Endothelial cell of hepatic sinusoid (primary cell): ENCODE data around the gene KIF5B.
"Not testable (repeated sequence)": the region's sequence is repeated elsewhere in the genome, so short reads cannot be mapped to it uniquely, and the experiment has no call there.

Experiments
- in situ Hi-C: cut with HindIII; loops from 2 replicates; pipeline ENCODE4 v1.10.0; 2017; ENCODE audit warnings: low sequenced_read_pairs

The KIF5B gene

GRCh38 chr10:32060347-32060746 lies 4.1 kb upstream of the KIF5B start:
- in situ Hi-C loops = no loop called here

- in situ Hi-C loops = no loop called here
These were observed 3.2 kb upstream of the KIF5B start for GRCh38 chr10:32059472-32059871.

GRCh38 chr10:32057036-32057372 lies 779 bp upstream of the KIF5B start:
- in situ Hi-C loops = no loop called here

- in situ Hi-C loops = no loop called here
These were observed 618 bp downstream of the KIF5B start for GRCh38 chr10:32055478-32056135.

GRCh38 chr10:32054094-32054493 lies 2.1 kb downstream of the KIF5B start:
- in situ Hi-C loops = no loop called here

- in situ Hi-C loops = not testable (repeated sequence)
These were observed 2.8 kb downstream of the KIF5B start for GRCh38 chr10:32053392-32053791.

GRCh38 chr10:32051926-32052325 lies 4.3 kb downstream of the KIF5B start:
- in situ Hi-C loops = no loop called here

- in situ Hi-C loops = no loop called here
These were observed 6.0 kb downstream of the KIF5B start for GRCh38 chr10:32050177-32050576.

GRCh38 chr10:32049113-32049512 lies 7.1 kb downstream of the KIF5B start:
- in situ Hi-C loops = no loop called here

- in situ Hi-C loops = no loop called here
These were observed 7.9 kb downstream of the KIF5B start for GRCh38 chr10:32048282-32048681.

- in situ Hi-C loops = no loop called here
These were observed 8.3 kb downstream of the KIF5B start for GRCh38 chr10:32047881-32048280.

GRCh38 chr10:32046151-32046550 lies 10.1 kb downstream of the KIF5B start:
- in situ Hi-C loops = no loop called here

GRCh38 chr10:32042730-32043129 lies 13.5 kb downstream of the KIF5B start:
- in situ Hi-C loops = not testable (repeated sequence)

GRCh38 chr10:32041290-32042028 lies 14.8 kb downstream of the KIF5B start:
- in situ Hi-C loops = no loop called here

GRCh38 chr10:32039734-32040133 lies 16.5 kb downstream of the KIF5B start:
- in situ Hi-C loops = no loop called here

GRCh38 chr10:32038777-32039176 lies 17.4 kb downstream of the KIF5B start:
- in situ Hi-C loops = no loop called here

- in situ Hi-C loops = no loop called here
These were observed 19.3 kb downstream of the KIF5B start for GRCh38 chr10:32036922-32037321.

- in situ Hi-C loops = no loop called here
These were observed 21.2 kb downstream of the KIF5B start for GRCh38 chr10:32035038-32035437.

- in situ Hi-C loops = no loop called here
These were observed 23.1 kb downstream of the KIF5B start for GRCh38 chr10:32033171-32033570.

- in situ Hi-C loops = no loop called here
These were observed 24.3 kb downstream of the KIF5B start for GRCh38 chr10:32031920-32032319.

GRCh38 chr10:32031424-32031823 lies 24.8 kb downstream of the KIF5B start:
- in situ Hi-C loops = no loop called here

- in situ Hi-C loops = no loop called here
These were observed 27.5 kb downstream of the KIF5B start for GRCh38 chr10:32028710-32029109.

GRCh38 chr10:32023264-32023663 lies 33.0 kb downstream of the KIF5B start:
- in situ Hi-C loops = no loop called here
